Activated CD8-positive, alpha-beta memory T cell treated with anti-CD3 and anti-CD28 coated beads for 4 hours (primary cell): ENCODE results near the gene AP1M1.

Source experiments
- DNase-seq, 2 donors: peaks; one replicate each; pipeline ENCODE4 v3.0.0-alpha.2; 2020; ENCODE audit warnings: low read depth in 2 of 2

Gene AP1M1

DNA sequence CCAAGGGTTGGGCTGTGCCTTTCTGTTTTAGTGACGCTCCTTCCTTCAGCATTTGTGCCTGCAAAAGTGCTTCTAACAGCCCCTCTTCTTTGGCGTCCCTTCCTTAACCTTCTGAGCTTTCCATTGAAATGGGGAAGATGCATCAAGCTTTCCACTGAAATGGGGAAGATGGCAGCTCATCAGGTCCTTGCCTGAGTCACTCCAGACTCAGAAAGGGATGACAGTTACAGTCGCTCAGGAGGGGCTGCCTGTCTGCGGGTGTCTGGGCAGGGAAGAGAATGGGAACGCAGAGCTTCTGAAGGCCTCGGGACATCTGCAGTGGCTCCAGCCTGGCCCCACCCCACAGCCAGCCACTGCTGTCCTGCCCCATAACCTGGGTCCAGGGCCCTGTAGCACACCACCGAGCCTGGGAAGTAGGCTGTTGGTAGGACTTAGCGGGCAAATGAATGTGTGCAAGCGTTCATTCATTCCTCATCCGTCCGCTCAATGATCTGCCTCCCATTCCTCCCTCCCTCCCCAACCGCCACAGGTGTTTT is 9.8 kb downstream of the AP1M1 start:
- DNase-seq, result no peak

DNA sequence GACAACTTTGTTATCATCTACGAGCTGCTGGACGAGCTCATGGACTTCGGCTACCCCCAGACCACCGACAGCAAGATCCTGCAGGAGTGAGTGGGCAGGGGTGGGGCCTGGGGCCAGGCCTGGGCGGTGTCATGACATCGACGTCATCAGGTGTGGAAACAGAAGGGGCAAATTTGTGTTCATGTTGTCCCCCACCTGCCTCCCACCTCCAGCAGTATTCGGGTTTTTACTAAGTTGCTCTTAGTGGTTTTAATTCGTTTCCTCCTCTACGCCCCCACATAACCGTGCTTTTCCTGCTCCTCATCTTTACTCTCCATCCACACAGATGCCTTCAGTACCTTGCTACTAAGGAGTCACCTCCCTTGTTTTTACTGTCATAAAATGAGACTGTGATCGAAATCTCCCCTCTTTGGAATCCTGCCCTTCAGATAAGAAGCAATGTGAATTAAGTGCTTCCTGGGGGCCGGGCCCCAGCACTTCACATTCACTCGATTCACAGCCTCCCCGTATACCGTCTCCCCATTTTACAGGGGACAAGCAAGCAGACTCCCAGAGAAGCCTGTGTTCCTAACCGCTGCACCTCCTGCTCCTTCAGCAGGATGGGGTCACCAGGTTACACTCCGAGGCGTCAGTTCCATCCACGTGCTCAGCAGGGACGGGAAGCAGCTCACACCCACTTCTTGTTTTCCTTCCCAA is 10.5 kb downstream of the AP1M1 start:
- DNase-seq, result no peak

GRCh38 chr19:16208847-16209665 is 11.3 kb downstream of the AP1M1 start:
- DNase-seq, result no peak

- DNase-seq, result no peak
Observed at GRCh38 chr19:16210168-16210567, 12.5 kb downstream of the AP1M1 start.

- no peak for DNase-seq
Observed at GRCh38 chr19:16213076-16213475, 15.4 kb downstream of the AP1M1 start.

GRCh38 chr19:16216744-16217670 is 19.3 kb downstream of the AP1M1 start:
- no peak for DNase-seq

DNA sequence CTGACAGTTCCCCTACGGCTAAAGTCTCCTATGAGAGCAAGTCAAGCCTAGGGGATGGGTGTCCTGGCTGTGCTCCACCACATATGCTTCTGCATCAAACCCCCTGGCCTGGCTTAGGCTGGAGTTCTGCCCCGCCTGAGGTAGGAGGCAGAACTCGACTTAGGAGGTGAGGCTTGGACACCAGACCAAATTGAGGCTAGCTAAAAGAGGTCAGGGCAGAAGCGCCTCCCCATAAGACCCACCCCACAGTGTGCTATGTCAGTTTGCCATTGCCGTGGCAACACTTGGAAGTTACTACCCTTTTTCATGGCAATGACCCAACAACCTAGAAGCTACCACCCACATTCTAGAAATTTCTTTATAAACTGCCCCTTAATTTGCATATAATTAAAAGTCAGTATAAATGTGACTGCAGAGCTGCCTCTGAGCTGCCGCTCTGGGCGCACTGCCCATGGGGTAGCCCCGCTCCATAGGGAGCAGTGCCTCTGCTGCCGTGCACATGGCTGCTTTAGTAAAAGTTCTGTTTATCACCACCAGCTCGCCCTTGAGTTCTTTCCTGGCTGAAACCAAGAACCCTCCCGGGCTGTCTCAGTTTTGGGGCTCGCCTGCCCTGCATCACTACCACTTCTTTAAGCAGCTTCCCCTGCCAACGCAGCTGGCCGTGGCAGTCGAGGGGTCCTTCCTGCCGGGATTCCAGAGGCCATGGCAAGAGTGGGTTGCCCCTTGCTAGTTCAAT is 20.2 kb downstream of the AP1M1 start:
- DNase-seq, result no peak

GRCh38 chr19:16218851-16219250 is 21.1 kb downstream of the AP1M1 start:
- no peak for DNase-seq

GRCh38 chr19:16222806-16223205 is 25.1 kb downstream of the AP1M1 start:
- no peak for DNase-seq

DNA sequence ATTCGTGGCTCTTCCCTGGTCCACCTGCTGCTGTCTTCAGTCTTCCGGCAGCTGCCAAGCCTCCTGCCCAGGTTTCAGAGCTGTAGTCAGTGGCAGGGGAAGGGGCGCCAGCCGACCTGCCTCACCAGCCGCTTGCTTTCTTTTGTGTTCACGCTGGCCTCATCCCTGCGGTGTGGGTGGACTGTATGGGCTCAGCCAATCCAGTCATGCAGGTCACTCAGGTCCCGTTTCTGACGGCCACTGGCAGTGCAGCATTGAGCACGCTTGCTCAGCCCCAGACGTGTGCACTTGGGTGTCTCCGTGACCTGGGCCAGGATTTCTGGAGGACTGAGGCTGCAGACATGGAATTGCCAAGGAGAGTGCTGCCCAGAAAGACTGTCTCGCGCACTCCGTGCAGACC is 26.0 kb downstream of the AP1M1 start:
- no peak for DNase-seq

- no peak for DNase-seq
Observed at GRCh38 chr19:16224293-16225045, 26.8 kb downstream of the AP1M1 start.

- DNase-seq, result no peak
Observed at GRCh38 chr19:16225279-16226183, 27.8 kb downstream of the AP1M1 start.

- no peak for DNase-seq
Observed at GRCh38 chr19:16226184-16226591, 28.5 kb downstream of the AP1M1 start.

DNA sequence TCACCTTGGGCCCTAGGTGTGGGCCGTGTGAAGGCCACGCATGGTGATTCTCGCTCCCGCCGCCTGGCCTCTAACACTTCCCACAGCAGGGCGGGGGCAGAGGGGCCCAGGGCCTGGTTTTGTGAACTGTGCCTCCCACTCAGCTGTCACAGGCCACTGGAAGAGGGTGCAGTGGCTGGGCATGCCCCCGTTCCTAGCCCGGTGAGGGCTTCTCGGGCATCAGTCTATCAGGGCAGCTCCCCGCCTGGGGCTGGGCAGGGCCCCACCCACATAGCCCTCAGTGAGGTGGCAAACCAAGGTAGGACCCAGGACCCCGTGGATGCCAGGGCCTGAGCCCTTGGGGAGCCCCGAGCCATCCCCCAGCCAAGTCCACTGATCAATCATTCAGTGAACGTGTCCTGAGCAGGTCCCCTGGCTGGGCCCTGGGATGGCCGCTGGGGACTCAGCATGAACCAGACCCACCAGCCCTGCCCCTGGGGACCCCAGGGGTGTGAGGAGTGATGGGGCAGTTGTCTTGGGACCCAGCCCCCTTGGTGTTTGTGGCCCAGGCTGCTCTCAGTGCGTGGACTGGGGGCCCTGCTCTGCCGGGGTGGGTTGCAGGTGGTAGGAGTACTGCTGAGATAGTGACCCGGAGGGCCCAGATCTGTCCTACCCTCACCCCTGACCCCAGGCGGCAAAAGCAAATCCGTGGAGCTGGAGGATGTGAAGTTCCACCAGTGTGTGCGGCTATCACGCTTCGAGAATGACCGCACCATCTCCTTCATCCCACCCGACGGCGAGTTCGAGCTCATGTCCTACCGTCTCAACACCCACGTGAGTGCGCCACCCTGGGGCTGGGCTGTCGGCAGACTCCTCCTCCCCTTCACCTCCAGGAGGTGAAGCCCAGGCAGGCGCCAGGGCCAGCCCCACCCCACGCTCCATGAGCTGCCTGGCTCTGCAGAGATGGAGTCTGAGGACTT is 29.4 kb downstream of the AP1M1 start:
- no peak for DNase-seq

DNA sequence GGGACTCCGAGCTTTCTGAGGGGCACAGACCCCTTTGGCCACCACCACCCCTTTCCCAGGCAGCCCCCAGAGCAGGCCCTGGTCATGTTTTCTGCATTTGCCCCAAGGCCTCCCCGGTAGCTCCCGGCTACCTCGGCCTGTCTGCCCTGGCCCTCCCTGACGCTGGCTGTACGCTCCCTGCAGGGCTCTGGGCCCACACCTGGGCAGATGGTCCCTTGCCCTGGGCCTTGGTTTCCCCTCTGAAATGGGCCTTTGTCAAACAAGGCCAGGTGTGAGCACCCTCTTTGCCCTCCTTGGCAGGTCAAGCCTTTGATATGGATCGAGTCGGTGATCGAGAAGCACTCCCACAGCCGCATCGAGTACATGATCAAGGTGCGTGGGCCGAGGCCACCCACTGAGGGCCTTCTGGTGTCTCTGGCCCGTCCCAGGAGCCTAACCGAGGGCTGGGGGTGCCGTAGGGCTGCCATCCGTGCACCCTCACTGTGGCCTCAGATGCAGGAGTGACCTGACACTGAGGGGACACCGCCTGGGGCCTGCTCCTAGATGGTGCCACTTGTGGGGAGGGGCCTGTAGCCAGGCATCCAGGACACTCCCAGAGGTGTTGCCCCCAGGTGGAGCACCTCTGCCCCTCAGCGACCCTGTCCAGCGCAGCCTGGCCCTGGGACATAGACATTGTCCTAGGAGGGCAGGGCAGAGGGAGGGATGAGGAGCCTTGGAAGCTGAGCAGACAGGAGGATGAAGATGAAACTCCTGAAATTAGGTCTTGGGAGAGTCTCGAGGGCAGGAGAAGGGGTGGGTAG is 30.3 kb downstream of the AP1M1 start:
- DNase-seq, result no peak

- DNase-seq, result no peak
Observed at GRCh38 chr19:16228637-16229321, 31.1 kb downstream of the AP1M1 start.

DNA sequence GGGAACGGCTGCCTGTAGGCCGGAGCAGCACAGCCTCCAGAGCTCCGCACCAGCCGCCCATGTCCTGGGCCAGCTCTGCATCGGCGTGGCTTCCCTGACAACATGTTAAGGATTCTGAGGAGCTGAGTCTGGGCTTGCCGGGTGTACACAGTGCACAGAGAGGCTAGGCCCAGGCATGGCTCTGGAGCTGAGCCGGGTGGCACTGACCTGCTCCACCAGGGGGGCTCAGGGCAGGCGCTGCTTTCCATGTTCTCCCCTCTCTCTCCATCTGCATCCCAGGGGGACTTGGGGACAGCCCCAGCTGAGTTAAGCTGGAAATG is 31.6 kb downstream of the AP1M1 start:
- DNase-seq, result no peak
